B cell (primary cell): Measurements from ENCODE around the gene MED27. TPM values are rescaled to one million over a fixed set of nuclear protein-coding genes. Genes with fewer than 3 reads are reported as not detected.

Source experiments
- ATAC-seq: fragments of 200-7000 bp; cut with Tn5 transposase; one replicate; pipeline ENCODE4 v1.10.0; 2021; ENCODE audit warnings: low read depth, mild to moderate bottlenecking, moderate number of reproducible peaks, moderate library complexity
- CTCF ChIA-PET: fragments of 350-600 bp; sonication (Branson Sonifier 250); formaldehyde crosslinking; loops from one replicate; lab custom pipeline; 2021; ENCODE audit warnings: antibody characterized with exemption, inconsistent platforms; lab: Charles Lee
- POLR2A ChIA-PET: fragments of 350-600 bp; sonication (Branson Sonifier 250); formaldehyde crosslinking; loops from one replicate; lab custom pipeline; 2021; ENCODE audit warnings: antibody characterized with exemption; lab: Charles Lee
- DNase-seq: peaks from one replicate; pipeline ENCODE4 v3.0.0; 2013
- H2AFZ ChIP-seq: 2 replicates; pipeline ENCODE4 v1.6.1; 2012; ENCODE audit warnings: mild to moderate bottlenecking, low read depth, low read length; ENCODE audit not compliant: insufficient read depth, poor library complexity, severe bottlenecking
- H3K27ac ChIP-seq, 2 donors: 1 replicate in 1 of 2; 2 replicates in 1 of 2; pipeline ENCODE4 v1.5.1; 2012 to 2013; ENCODE audit warnings: low read length in 2 of 2, mild to moderate bottlenecking in 2 of 2, moderate library complexity in 1 of 2
- H3K27me3 ChIP-seq, 4 experiments: fragments of 200-600 bp in 1 of 4; sonication (generic) in 1 of 4; replicated peaks in 1 of 4; 1 replicate in 2 of 4; 2 replicates in 2 of 4; pipeline versions ENCODE4 v1.6.1 to v1.7.0; 2013 to 2016; ENCODE audit warnings: low read length in 3 of 4, mild to moderate bottlenecking in 2 of 4, mixed read lengths in 1 of 4, moderate library complexity in 1 of 4; ENCODE audit not compliant: insufficient read depth in 4 of 4, control insufficient read depth in 3 of 4; ENCODE audit errors: control extremely low read depth in 1 of 4
- H3K36me3 ChIP-seq, 2 experiments: replicated peaks in 1 of 2; 1 replicate in 1 of 2; 2 replicates in 1 of 2; pipeline versions ENCODE4 v1.6.1 to v1.7.1; 2013; ENCODE audit warnings: low read length in 1 of 2; ENCODE audit not compliant: insufficient read depth in 2 of 2, control insufficient read depth in 1 of 2; ENCODE audit errors: control extremely low read depth in 1 of 2, extremely low read depth in 1 of 2
- H3K4me1 ChIP-seq, 2 donors: fragments of 200-600 bp in 1 of 2; sonication (generic) in 1 of 2; 1 replicate in 1 of 2; 2 replicates in 1 of 2; pipeline versions ENCODE4 v1.5.1 to v1.6.1; 2013 to 2017; ENCODE audit warnings: low read length in 2 of 2; ENCODE audit not compliant: control insufficient read depth in 2 of 2, insufficient read depth in 2 of 2
- H3K4me2 ChIP-seq: replicated peaks from 2 replicates; pipeline ENCODE3; 2012; ENCODE audit warnings: mild to moderate bottlenecking, low read depth, low read length; ENCODE audit not compliant: poor library complexity, severe bottlenecking
- H3K4me3 ChIP-seq, 5 experiments: fragments of 200-600 bp in 1 of 5; sonication (generic) in 1 of 5; 1 replicate in 3 of 5; 2 replicates in 2 of 5; pipeline versions ENCODE4 v1.5.1 to v1.7.0; 2011 to 2016; ENCODE audit warnings: low read length in 4 of 5, mild to moderate bottlenecking in 4 of 5, low read depth in 2 of 5, control low read depth in 1 of 5, moderate library complexity in 1 of 5; ENCODE audit not compliant: insufficient read depth in 1 of 5; ENCODE audit errors: control extremely low read depth in 1 of 5, extremely low read depth in 1 of 5
- H3K79me2 ChIP-seq: fragments of 200-600 bp; sonication (generic); one replicate; pipeline ENCODE4 v1.6.0; 2016; ENCODE audit warnings: low read length; ENCODE audit not compliant: control insufficient read depth, insufficient read depth
- H3K9ac ChIP-seq: fragments of 200-600 bp; sonication (generic); 2 replicates; pipeline ENCODE4 v1.6.1; 2017; ENCODE audit warnings: mild to moderate bottlenecking, low read length, moderate library complexity
- H3K9me3 ChIP-seq, 3 donors: one replicate each; pipeline versions ENCODE4 v1.6.1 to v1.7.1; 2013; ENCODE audit warnings: low read length in 2 of 3; ENCODE audit not compliant: control insufficient read depth in 2 of 3, insufficient read depth in 1 of 3; ENCODE audit errors: control extremely low read depth in 1 of 3
- H4K20me1 ChIP-seq: 2 replicates; pipeline ENCODE4 v1.6.0; 2012; ENCODE audit warnings: mild to moderate bottlenecking, low read length; ENCODE audit not compliant: insufficient read depth, control insufficient read depth, poor library complexity, severe bottlenecking
- H3K27ac Mint-ChIP-seq: one replicate; pipeline ENCODE4 v1.8.0; 2021; ENCODE audit warnings: mixed read lengths
- H3K27me3 Mint-ChIP-seq: one replicate; pipeline ENCODE4 v1.8.0; 2021; ENCODE audit warnings: mixed read lengths
- H3K4me1 Mint-ChIP-seq: one replicate; pipeline ENCODE4 v1.8.0; 2021; ENCODE audit warnings: mixed read lengths
- H3K4me3 Mint-ChIP-seq: one replicate; pipeline ENCODE4 v1.8.0; 2021; ENCODE audit warnings: mixed read lengths
- H3K9me3 Mint-ChIP-seq: one replicate; pipeline ENCODE4 v1.8.0; 2022; ENCODE audit warnings: mixed read lengths; ENCODE audit not compliant: insufficient read depth
- EZH2 ChIP-seq: IDR thresholded peaks from 2 replicates; pipeline ENCODE4 v1.6.1; 2012; ENCODE audit warnings: borderline replicate concordance, low read depth, mild to moderate bottlenecking, moderate library complexity, low read length; ENCODE audit not compliant: insufficient read depth, poor library complexity, severe bottlenecking
- WGBS: methylation state at CpG from one replicate; pipeline ENCODE4 v1.1.5; 2013; ENCODE audit warnings: missing lambda C conversion rate; ENCODE audit not compliant: insufficient coverage; 5-methylcytosine and 5-hydroxymethylcytosine counted together
- intact Hi-C: fragments of 100-400 bp; cut with micrococcal nuclease; formaldehyde crosslinking; loops from one replicate; pipeline ENCODE4 v1.10.0; 2022
- polyA plus RNA-seq: library from polyadenylated mRNA; depleted of rRNA; stranded (reverse); fragments of >200 nt; gene quantifications from 2 replicates; pipeline ENCODE4 v1.2.3, GENCODE V29; 2012
- total RNA-seq, 2 donors: library from RNA; stranded (reverse); fragments of 120-200 nt in 1 of 2; gene quantifications; 1 replicate in 1 of 2; 2 replicates in 1 of 2; pipeline versions ENCODE4 v1.2.3 to v1.2.4, GENCODE V29; 2013 to 2022
- TF ChIP-seq, protein P1 (sequence below): fragments of 200-600 bp; IDR thresholded peaks from one replicate; pipeline ENCODE4 v1.8.0; 2022; ENCODE audit warnings: antibody characterized with exemption, mild to moderate bottlenecking

The MED27 gene
- total and polyA plus RNA-seq, 2 donors (not counting 1 experiment from before 2014, with no cell fraction given) = 17.4 to 17.7 TPM

DNA sequence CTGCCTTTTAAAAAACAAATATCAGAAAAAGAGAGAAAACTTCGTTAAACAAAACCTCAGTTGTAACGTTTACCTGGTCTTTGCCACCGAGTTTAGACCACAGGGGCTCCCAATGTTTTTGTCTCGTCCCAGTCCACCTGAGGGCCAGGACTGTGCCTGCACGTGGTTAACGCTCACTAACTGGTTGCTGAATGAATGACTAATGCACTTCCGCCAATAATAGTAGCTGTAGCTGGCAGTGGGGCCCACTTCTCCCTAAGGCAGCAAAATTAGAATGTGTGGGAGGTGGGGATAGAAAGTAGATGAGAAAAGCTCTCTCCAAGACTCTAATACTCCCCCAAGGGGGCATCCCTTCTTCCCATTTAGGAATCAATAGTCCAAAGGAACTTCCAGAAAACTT, 29.1 kb upstream of the MED27 start:
- H4K20me1 ChIP-seq = no peaks in the 10 kb centered on the region
- H3K27me3 Mint-ChIP-seq = peaks cover 40% of the 10 kb centered on the region
- no peaks in the 10 kb centered on the region for H3K9me3 ChIP-seq
- CTCF ChIA-PET = no interaction called here
- H3K27ac ChIP-seq = no peak overlapping the region
- POLR2A ChIA-PET = no interaction called here
- no peaks in the 10 kb centered on the region for H3K36me3 ChIP-seq
- H3K27ac Mint-ChIP-seq = no peak overlapping the region
- no peak overlapping the region for H2AFZ ChIP-seq
- TF ChIP-seq EZH2 = no peak
- TF ChIP-seq, protein P1, sequence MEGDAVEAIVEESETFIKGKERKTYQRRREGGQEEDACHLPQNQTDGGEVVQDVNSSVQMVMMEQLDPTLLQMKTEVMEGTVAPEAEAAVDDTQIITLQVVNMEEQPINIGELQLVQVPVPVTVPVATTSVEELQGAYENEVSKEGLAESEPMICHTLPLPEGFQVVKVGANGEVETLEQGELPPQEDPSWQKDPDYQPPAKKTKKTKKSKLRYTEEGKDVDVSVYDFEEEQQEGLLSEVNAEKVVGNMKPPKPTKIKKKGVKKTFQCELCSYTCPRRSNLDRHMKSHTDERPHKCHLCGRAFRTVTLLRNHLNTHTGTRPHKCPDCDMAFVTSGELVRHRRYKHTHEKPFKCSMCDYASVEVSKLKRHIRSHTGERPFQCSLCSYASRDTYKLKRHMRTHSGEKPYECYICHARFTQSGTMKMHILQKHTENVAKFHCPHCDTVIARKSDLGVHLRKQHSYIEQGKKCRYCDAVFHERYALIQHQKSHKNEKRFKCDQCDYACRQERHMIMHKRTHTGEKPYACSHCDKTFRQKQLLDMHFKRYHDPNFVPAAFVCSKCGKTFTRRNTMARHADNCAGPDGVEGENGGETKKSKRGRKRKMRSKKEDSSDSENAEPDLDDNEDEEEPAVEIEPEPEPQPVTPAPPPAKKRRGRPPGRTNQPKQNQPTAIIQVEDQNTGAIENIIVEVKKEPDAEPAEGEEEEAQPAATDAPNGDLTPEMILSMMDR = no peak
- intact Hi-C loops = no loop called here
- no peak overlapping the region for H3K4me3 Mint-ChIP-seq
- H3K9ac ChIP-seq = no peak overlapping the region
- 77% methylated on average over 6 of the region's 7 CpGs for WGBS
- no peaks in the 10 kb centered on the region for H3K79me2 ChIP-seq
- no peak for DNase-seq
- no peak overlapping the region for H3K4me2 ChIP-seq
- no peak for ATAC-seq
- H3K4me1 ChIP-seq = no peaks in the 10 kb centered on the region
- no peak overlapping the region for H3K4me3 ChIP-seq
- no peaks in the 10 kb centered on the region for H3K9me3 Mint-ChIP-seq
- peaks cover 3% of the 10 kb centered on the region for H3K4me1 Mint-ChIP-seq
- H3K27me3 ChIP-seq = peaks cover 0 to 11% (median 5%) of the 10 kb centered on the region in 4 experiments

DNA sequence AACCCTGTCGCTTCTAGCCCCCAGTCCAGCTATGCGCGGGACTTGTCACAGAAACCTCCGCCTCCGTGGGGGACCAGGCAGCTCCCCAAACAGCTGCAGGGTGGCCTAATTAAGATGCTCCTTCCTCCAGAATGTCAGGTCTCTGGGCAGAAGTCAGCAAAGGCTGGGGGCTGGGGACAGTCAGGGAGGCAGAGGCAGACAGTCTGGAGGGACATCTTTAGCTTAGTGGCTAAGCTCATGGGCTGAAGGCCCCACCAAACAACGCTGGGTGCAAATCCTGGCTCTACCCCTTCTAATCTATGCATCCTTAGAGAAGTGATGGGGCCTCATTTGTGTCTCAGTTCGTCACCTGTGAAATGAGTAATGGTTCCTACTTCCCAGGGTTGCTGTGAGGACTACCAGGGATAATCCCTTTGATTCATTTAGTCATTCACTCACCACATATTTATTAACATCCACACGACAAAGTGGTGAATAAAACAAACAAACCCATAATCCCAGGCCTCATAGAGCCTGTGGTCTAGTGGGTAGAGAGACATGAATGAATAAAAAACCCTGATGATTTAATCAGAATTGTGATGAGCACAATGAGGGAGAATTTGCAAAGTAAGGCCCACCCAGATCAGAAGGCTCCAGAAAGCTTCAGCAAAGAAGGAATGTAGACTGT, 20.2 kb upstream of the MED27 start:
- H3K79me2 ChIP-seq = no peaks in the 10 kb centered on the region
- H3K27me3 ChIP-seq = peaks cover 0 to 15% (median 5%) of the 10 kb centered on the region in 4 experiments
- H4K20me1 ChIP-seq = no peaks in the 10 kb centered on the region
- H3K9me3 ChIP-seq = no peaks in the 10 kb centered on the region
- Mint-ChIP-seq H3K4me3 (no peak overlapping the region), H3K27me3 (peaks cover 50% of the 10 kb centered on the region), H3K4me1 (no peaks in the 10 kb centered on the region), H3K27ac (no peak overlapping the region), H3K9me3 (peaks cover 4% of the 10 kb centered on the region)
- no peak for ATAC-seq
- H3K4me3 ChIP-seq = no peak overlapping the region
- TF ChIP-seq EZH2 = no peak
- TF ChIP-seq, protein P1 = no peak
- no peaks in the 10 kb centered on the region for H3K4me1 ChIP-seq
- ChIA-PET POLR2A (no interaction called here), CTCF (no interaction called here)
- intact Hi-C loops = no loop called here
- no peak overlapping the region for H3K4me2 ChIP-seq
- no peaks in the 10 kb centered on the region for H3K36me3 ChIP-seq
- no peak for DNase-seq
- no peak overlapping the region for H3K27ac ChIP-seq
- H3K9ac ChIP-seq = no peak overlapping the region
- WGBS = 82% methylated on average over 6 of the region's 8 CpGs
- H2AFZ ChIP-seq = no peak overlapping the region
